Measurements from ENCODE around the gene CLIC4. TPM values are rescaled to one million over a fixed set of nuclear protein-coding genes. Genes with fewer than 3 reads are reported as not detected.

The CLIC4 gene
- polyA plus RNA-seq, 1 donor (not counting 4 experiments of a cell fraction or from before 2014, with no cell fraction given) = 130 TPM

DNA sequence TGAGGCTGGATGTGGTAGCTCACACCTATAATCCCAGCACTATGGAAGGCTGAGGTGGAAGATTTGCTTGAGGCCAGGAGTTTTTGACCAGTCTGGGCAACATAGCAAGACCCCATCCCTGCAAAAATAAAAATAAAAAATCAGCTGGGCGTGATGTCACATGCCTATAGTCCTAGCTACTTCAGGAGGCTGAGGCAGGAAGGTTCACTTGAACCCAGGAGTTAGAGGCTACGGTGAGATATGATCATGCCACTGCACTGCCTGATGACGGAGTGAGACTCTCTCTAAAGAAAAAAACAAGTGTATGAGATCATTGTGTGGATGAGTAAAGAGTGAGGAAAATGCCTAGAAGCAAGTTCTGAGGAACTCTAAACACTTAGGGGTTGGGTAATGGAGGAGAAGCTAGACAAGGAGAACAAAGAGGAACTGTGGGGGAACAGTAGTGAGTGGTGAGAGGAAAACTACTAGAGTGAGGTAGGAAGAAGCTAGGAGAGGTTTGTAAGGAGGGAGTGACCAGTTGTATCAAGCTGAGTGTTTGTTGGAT is 17.0 kb downstream of the CLIC4 start:
- H3K9ac ChIP-seq (ENCODE audit: control insufficient read depth, extremely low read depth, insufficient read depth, low read length) = no peak overlapping the region
- dilution Hi-C loops (cut with MboI; ENCODE audit: extremely low pct_ligation_motif_present, low sequenced_read_pairs) = no loop called here
- H3K9me1 ChIP-seq (ENCODE audit: control insufficient read depth, extremely low read depth, insufficient read depth, low read length) = no peaks in the 10 kb centered on the region
- peaks cover 90% of the 10 kb centered on the region for H3K79me2 ChIP-seq (ENCODE audit: control insufficient read depth, insufficient read depth, low read length)
- DNase-seq (ENCODE audit: low read depth, low spot score) (no peak), FAIRE-seq (peak; percentile 20)
- H3K4me1 ChIP-seq (ENCODE audit: control insufficient read depth, extremely low read depth, insufficient read depth, low read length) = peaks cover 19% of the 10 kb centered on the region
- peak overlapping the region; percentile 44 for H3K27ac ChIP-seq (ENCODE audit: control insufficient read depth, insufficient read depth, low read length)
- no peaks in the 10 kb centered on the region for H3K36me3 ChIP-seq (ENCODE audit: control insufficient read depth in 2 of 2, extremely low read depth in 1 of 2, insufficient read depth in 2 of 2, low read length in 2 of 2)
- peaks cover 8% of the 10 kb centered on the region for H4K20me1 ChIP-seq (ENCODE audit: control insufficient read depth, extremely low read depth, insufficient read depth, low read length)
- no peaks in the 10 kb centered on the region for H3K9me3 ChIP-seq (ENCODE audit: control insufficient read depth, low read depth, low read length)
- no peak for TF ChIP-seq CTCF (optimal IDR thresholded peaks at IDR 0.05 in 1 of 3, IDR thresholded peaks at IDR 0.05 in 1 of 3, conservative IDR thresholded peaks at IDR 0.05 in 1 of 3; ENCODE audit: extremely low read depth in 1 of 3, insufficient read depth in 2 of 3, low read length in 3 of 3)
- TF ChIP-seq EZH2 (IDR thresholded peaks at IDR 0.05; ENCODE audit: low read length) = no peak
- H3K4me3 ChIP-seq (ENCODE audit: control insufficient read depth in 2 of 3, extremely low read depth in 1 of 3, insufficient read depth in 2 of 3, low read depth in 1 of 3, low read length in 3 of 3) = no peak overlapping the region
- no peaks in the 10 kb centered on the region for H3K27me3 ChIP-seq (ENCODE audit: control insufficient read depth, extremely low read depth, insufficient read depth, low read length)
- H3K4me2 ChIP-seq (ENCODE audit: control insufficient read depth, extremely low read depth, insufficient read depth, low read depth, low read length) = peak overlapping the region; percentile 17
- H2AFZ ChIP-seq (ENCODE audit: control insufficient read depth, low read length) = no peak overlapping the region

DNA sequence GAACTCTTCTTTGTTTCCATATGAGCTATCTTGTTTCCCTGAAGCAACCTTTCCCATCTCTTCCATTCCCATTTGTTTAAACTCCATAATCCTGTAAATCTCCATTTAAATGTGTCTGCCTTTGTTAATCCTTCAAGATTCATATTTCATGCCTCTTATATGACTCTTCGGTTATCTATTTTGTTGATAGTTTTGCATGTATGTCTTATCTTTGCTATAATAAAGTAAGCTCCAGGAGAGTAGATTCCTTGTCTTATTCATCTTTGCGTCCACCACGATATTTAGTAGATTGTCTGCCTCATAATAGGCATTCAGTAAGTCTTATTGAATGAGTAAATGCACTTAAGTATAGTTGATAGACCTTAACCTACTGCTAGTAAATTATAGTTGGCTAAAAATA is 18.4 kb downstream of the CLIC4 start:
- H3K4me1 ChIP-seq (ENCODE audit: control insufficient read depth, extremely low read depth, insufficient read depth, low read length) = peaks cover 19% of the 10 kb centered on the region
- no peak for FAIRE-seq
- H3K4me2 ChIP-seq (ENCODE audit: control insufficient read depth, extremely low read depth, insufficient read depth, low read depth, low read length) = no peak overlapping the region
- H3K9me1 ChIP-seq (ENCODE audit: control insufficient read depth, extremely low read depth, insufficient read depth, low read length) = no peaks in the 10 kb centered on the region
- TF ChIP-seq EZH2 (IDR thresholded peaks at IDR 0.05; ENCODE audit: low read length) = no peak
- TF ChIP-seq CTCF (optimal IDR thresholded peaks at IDR 0.05 in 1 of 3, IDR thresholded peaks at IDR 0.05 in 1 of 3, conservative IDR thresholded peaks at IDR 0.05 in 1 of 3; ENCODE audit: extremely low read depth in 1 of 3, insufficient read depth in 2 of 3, low read length in 3 of 3) = no peak
- H3K9ac ChIP-seq (ENCODE audit: control insufficient read depth, extremely low read depth, insufficient read depth, low read length) = no peak overlapping the region
- H2AFZ ChIP-seq (ENCODE audit: control insufficient read depth, low read length) = no peak overlapping the region
- H3K9me3 ChIP-seq (ENCODE audit: control insufficient read depth, low read depth, low read length) = no peaks in the 10 kb centered on the region
- no peak overlapping the region for H3K27ac ChIP-seq (ENCODE audit: control insufficient read depth, insufficient read depth, low read length)
- H4K20me1 ChIP-seq (ENCODE audit: control insufficient read depth, extremely low read depth, insufficient read depth, low read length) = peaks cover 8% of the 10 kb centered on the region
- H3K4me3 ChIP-seq (ENCODE audit: control insufficient read depth in 2 of 3, extremely low read depth in 1 of 3, insufficient read depth in 2 of 3, low read depth in 1 of 3, low read length in 3 of 3) = no peak overlapping the region
- dilution Hi-C loops (cut with MboI; ENCODE audit: extremely low pct_ligation_motif_present, low sequenced_read_pairs) = no loop called here
- peaks cover 0 to 1% of the 10 kb centered on the region in 2 experiments for H3K36me3 ChIP-seq (ENCODE audit: control insufficient read depth in 2 of 2, extremely low read depth in 1 of 2, insufficient read depth in 2 of 2, low read length in 2 of 2)
- H3K79me2 ChIP-seq (ENCODE audit: control insufficient read depth, insufficient read depth, low read length) = peaks cover 86% of the 10 kb centered on the region
- H3K27me3 ChIP-seq (ENCODE audit: control insufficient read depth, extremely low read depth, insufficient read depth, low read length) = no peaks in the 10 kb centered on the region
- no peak for DNase-seq (ENCODE audit: low read depth, low spot score)

Data from keratinocyte (primary cell).